ENCODE results near the gene PPP1R14D. TPM values are rescaled to one million over a fixed set of nuclear protein-coding genes. Genes with fewer than 3 reads are reported as not detected.

PPP1R14D gene
- total RNA-seq, 1 donor from 2014 or later = not detected

DNA sequence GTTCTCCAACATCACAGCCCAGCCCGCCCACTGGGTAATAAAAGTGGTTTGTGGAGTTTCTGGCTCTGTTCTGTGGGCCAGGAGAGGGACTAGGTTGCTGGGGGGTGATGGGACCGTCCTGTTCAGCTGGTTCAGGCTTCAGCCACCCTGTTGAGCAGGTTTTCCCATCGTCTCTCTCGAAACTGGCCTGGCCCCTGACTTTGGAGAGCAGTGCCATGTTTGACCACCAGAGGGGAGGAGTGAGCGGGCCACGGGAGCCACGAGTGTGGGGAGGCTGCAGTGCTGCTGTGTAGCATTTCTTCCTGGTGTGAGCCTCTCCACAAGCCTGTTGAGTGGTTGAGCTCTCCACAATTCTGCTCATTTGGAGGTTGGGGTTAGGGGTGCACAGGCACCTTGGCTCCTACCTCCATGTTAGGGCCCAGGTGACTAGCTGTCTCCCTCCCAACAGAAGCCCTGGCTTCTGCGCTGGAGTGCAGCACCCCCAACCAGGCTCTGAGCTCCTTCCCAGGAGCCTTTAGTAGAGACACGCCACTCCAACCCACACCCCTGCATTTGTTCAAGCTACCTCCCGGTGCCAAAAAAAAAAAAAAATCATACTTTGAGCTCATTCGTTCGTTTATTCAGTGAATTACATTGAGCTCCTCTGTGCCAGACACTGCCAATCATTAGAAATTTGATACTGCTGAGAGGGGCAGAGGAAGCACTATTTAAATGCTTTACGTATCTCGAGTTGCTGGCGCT is 29.3 kb upstream of the PPP1R14D start:
- Mint-ChIP-seq H3K27me3 (ENCODE audit: unreplicated experiment) (peaks cover 8% of the 10 kb centered on the region), H3K36me3 (ENCODE audit: low read depth, unreplicated experiment) (peaks cover 8% of the 10 kb centered on the region), H3K4me1 (ENCODE audit: unreplicated experiment) (no peaks in the 10 kb centered on the region), H3K4me3 (ENCODE audit: unreplicated experiment) (peak overlapping the region; percentile 54), H3K9me3 (ENCODE audit: unreplicated experiment) (no peaks in the 10 kb centered on the region), H3K27ac (ENCODE audit: unreplicated experiment) (no peak overlapping the region)
- TF ChIP-seq, protein P1, sequence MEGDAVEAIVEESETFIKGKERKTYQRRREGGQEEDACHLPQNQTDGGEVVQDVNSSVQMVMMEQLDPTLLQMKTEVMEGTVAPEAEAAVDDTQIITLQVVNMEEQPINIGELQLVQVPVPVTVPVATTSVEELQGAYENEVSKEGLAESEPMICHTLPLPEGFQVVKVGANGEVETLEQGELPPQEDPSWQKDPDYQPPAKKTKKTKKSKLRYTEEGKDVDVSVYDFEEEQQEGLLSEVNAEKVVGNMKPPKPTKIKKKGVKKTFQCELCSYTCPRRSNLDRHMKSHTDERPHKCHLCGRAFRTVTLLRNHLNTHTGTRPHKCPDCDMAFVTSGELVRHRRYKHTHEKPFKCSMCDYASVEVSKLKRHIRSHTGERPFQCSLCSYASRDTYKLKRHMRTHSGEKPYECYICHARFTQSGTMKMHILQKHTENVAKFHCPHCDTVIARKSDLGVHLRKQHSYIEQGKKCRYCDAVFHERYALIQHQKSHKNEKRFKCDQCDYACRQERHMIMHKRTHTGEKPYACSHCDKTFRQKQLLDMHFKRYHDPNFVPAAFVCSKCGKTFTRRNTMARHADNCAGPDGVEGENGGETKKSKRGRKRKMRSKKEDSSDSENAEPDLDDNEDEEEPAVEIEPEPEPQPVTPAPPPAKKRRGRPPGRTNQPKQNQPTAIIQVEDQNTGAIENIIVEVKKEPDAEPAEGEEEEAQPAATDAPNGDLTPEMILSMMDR (IDR thresholded peaks at IDR 0.05; ENCODE audit: unreplicated experiment) = peak; percentile 90
- DNase-seq (ENCODE audit: low spot score) = peak; percentile 93

DNA sequence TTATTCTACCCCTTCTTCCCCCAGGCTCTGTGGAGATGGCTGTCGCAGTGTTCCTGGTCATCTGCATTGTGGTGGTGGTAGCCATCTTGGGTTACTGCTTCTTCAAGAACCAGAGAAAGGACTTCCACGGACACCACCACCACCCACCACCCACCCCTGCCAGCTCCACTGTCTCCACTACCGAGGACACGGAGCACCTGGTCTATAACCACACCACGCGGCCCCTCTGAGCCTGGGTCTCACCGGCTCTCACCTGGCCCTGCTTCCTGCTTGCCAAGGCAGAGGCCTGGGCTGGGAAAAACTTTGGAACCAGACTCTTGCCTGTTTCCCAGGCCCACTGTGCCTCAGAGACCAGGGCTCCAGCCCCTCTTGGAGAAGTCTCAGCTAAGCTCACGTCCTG is 28.2 kb upstream of the PPP1R14D start:
- Mint-ChIP-seq H3K4me3 (ENCODE audit: unreplicated experiment) (no peak overlapping the region), H3K4me1 (ENCODE audit: unreplicated experiment) (no peaks in the 10 kb centered on the region), H3K9me3 (ENCODE audit: unreplicated experiment) (no peaks in the 10 kb centered on the region), H3K27me3 (ENCODE audit: unreplicated experiment) (peaks cover 10% of the 10 kb centered on the region), H3K36me3 (ENCODE audit: low read depth, unreplicated experiment) (peaks cover 14% of the 10 kb centered on the region), H3K27ac (ENCODE audit: unreplicated experiment) (no peak overlapping the region)
- DNase-seq (ENCODE audit: low spot score) = no peak
- TF ChIP-seq, protein P1 (IDR thresholded peaks at IDR 0.05; ENCODE audit: unreplicated experiment) = no peak

DNA sequence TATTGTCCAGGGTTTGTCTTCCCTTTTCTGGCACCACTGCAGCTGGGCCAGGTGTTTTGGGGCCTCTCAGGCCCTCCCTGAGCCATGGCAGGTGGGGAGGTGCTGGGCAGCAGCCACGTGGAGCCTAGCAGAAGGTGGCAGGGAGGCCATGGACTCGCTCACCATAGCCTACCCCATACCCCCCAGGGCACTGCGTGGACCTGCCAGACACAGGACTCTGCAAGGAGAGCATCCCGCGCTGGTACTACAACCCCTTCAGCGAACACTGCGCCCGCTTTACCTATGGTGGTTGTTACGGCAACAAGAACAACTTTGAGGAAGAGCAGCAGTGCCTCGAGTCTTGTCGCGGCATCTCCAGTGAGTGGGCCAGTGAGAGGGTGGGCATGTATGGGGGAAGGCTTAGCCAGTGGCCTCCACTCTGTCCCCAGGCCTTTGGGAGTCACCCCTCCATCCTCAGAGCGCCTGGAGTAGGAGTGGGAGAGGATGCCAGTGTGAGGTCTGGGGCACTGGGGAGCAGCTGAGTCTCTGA is 27.3 kb upstream of the PPP1R14D start:
- TF ChIP-seq, protein P1 (IDR thresholded peaks at IDR 0.05; ENCODE audit: unreplicated experiment) = no peak
- peaks cover 14% of the 10 kb centered on the region for H3K36me3 Mint-ChIP-seq (ENCODE audit: low read depth, unreplicated experiment)
- no peak overlapping the region for H3K4me3 Mint-ChIP-seq (ENCODE audit: unreplicated experiment)
- no peaks in the 10 kb centered on the region for H3K4me1 Mint-ChIP-seq (ENCODE audit: unreplicated experiment)
- no peak for DNase-seq (ENCODE audit: low spot score)
- H3K27me3 Mint-ChIP-seq (ENCODE audit: unreplicated experiment) = peaks cover 14% of the 10 kb centered on the region
- H3K27ac Mint-ChIP-seq (ENCODE audit: unreplicated experiment) = no peak overlapping the region
- no peaks in the 10 kb centered on the region for H3K9me3 Mint-ChIP-seq (ENCODE audit: unreplicated experiment)

DNA sequence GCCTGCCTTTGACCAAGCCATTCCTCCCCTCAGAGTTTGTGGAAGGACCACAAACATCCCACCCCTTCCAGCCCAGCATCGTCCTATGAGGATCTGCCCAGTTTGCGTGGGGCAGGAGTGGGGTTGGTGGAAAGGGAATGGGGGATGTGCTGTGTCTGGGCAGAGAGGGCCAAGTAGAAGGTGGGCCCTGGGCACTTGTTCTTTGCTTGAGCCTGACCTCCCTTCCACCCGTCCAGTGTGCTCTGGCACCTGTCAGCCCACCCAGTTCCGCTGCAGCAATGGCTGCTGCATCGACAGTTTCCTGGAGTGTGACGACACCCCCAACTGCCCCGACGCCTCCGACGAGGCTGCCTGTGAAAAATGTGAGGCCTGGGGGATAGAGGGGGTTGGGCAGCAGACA is 25.7 kb upstream of the PPP1R14D start:
- Mint-ChIP-seq H3K4me1 (ENCODE audit: unreplicated experiment) (no peaks in the 10 kb centered on the region), H3K36me3 (ENCODE audit: low read depth, unreplicated experiment) (peaks cover 14% of the 10 kb centered on the region)

More for the DNA sequence above, 25.7 kb upstream of the PPP1R14D start:
- Mint-ChIP-seq H3K9me3 (ENCODE audit: unreplicated experiment) (no peaks in the 10 kb centered on the region), H3K27ac (ENCODE audit: unreplicated experiment) (no peak overlapping the region), H3K27me3 (ENCODE audit: unreplicated experiment) (peaks cover 9% of the 10 kb centered on the region), H3K4me3 (ENCODE audit: unreplicated experiment) (no peak overlapping the region)
- TF ChIP-seq, protein P1 (IDR thresholded peaks at IDR 0.05; ENCODE audit: unreplicated experiment) = no peak
- no peak for DNase-seq (ENCODE audit: low spot score)
